Loucy (cell line): ENCODE data around the gene RGS12.

Experiments
- H2AFZ ChIP-seq: fragments of 200-600 bp; sonication (generic); 2 replicates; pipeline ENCODE4 v1.6.0; 2016; ENCODE audit warnings: antibody characterized with exemption, mild to moderate bottlenecking, low read length, moderate library complexity
- H3F3A ChIP-seq: fragments of 200-600 bp; 2 replicates; pipeline ENCODE4 v1.6.0; 2016; ENCODE audit warnings: antibody characterized with exemption, low read depth, mild to moderate bottlenecking
- H3K27me3 ChIP-seq: fragments of 200-600 bp; sonication (generic); 2 replicates; pipeline ENCODE4 v1.6.1; 2014; ENCODE audit warnings: low read length, mild to moderate bottlenecking; ENCODE audit not compliant: insufficient read depth, poor library complexity, severe bottlenecking
- H3K36me3 ChIP-seq: fragments of 200-600 bp; sonication (generic); 2 replicates; pipeline ENCODE4 v1.6.1; 2016; ENCODE audit warnings: low read length; ENCODE audit not compliant: insufficient read depth
- H3K4me1 ChIP-seq: fragments of 200-600 bp; sonication (generic); 2 replicates; pipeline ENCODE4 v1.5.1; 2014; ENCODE audit warnings: low read length, mild to moderate bottlenecking; ENCODE audit not compliant: insufficient read depth, poor library complexity, severe bottlenecking
- H3K4me2 ChIP-seq: fragments of 200-600 bp; sonication (generic); 2 replicates; pipeline ENCODE4 v1.6.0; 2014; ENCODE audit warnings: antibody characterized with exemption, low read length, low read depth, mild to moderate bottlenecking; ENCODE audit not compliant: poor library complexity, severe bottlenecking
- H3K4me3 ChIP-seq: fragments of 200-600 bp; sonication (generic); 2 replicates; pipeline ENCODE4 v1.5.1; 2014; ENCODE audit warnings: low read length, mild to moderate bottlenecking, mixed read lengths; ENCODE audit not compliant: poor library complexity, severe bottlenecking
- H3K79me2 ChIP-seq: fragments of 200-600 bp; sonication (generic); 2 replicates; pipeline ENCODE4 v1.6.1; 2014; ENCODE audit warnings: low read length; ENCODE audit not compliant: insufficient read depth
- H3K9ac ChIP-seq: fragments of 200-600 bp; sonication (generic); 2 replicates; pipeline ENCODE4 v1.6.0; 2014; ENCODE audit warnings: mild to moderate bottlenecking, low read depth, low read length, moderate library complexity; ENCODE audit not compliant: poor library complexity, severe bottlenecking
- H3K9me2 ChIP-seq: fragments of 200-600 bp; sonication (generic); replicated peaks from 2 replicates; pipeline ENCODE4 v1.6.1; 2016; ENCODE audit warnings: low read depth, low read length, mixed read lengths
- H3K9me3 ChIP-seq: fragments of 200-600 bp; sonication (generic); 2 replicates; pipeline ENCODE4 v1.6.1; 2014; ENCODE audit warnings: mild to moderate bottlenecking, antibody characterized with exemption, low read length, low read depth; ENCODE audit not compliant: insufficient read depth
- H4K20me1 ChIP-seq: fragments of 200-600 bp; sonication (generic); 2 replicates; pipeline ENCODE4 v1.6.0; 2014; ENCODE audit warnings: antibody characterized with exemption, low read length, mild to moderate bottlenecking; ENCODE audit not compliant: insufficient read depth, poor library complexity, severe bottlenecking
- EZH2phosphoT487 ChIP-seq: fragments of 200-600 bp; IDR thresholded peaks from 2 replicates; pipeline ENCODE4 v1.6.1; 2018; ENCODE audit warnings: antibody characterized with exemption, mild to moderate bottlenecking, moderate library complexity, borderline replicate concordance
- TF ChIP-seq, protein P1 (sequence below): fragments of 200-600 bp; sonication (generic); conservative IDR thresholded peaks from 2 replicates; pipeline ENCODE4 v1.5.1; 2014; ENCODE audit warnings: mild to moderate bottlenecking, antibody characterized with exemption, low read length

RGS12 gene

DNA sequence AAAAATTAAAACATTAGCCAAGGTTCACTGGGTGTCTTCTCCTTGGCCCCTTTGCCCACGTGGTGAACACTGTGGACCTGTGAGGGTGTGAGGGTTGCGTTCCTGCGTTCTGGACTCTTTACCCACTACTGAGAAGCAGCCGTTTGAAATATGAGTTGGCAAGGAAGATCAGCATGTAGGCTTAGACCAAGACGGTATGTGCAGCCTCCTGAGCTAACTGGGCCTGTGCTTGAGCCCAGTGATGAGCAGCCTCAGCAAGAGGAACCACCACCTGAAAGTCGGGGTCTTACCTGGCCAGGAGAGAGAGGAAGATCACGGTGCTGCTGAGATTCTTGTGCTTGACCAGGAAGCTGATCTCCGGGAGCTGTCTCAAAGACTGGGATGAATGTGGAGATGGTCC is 19.5 kb downstream of the RGS12 start:
- Histone ChIP-seq H3K9me2 (no peaks in the 10 kb centered on the region), H3K4me1 (peaks cover 14% of the 10 kb centered on the region), H3K36me3 (peaks cover 31% of the 10 kb centered on the region; the same call in 1 of the 2 replicates), H3K4me3 (no peak overlapping the region), H3K4me2 (no peak overlapping the region), H3K79me2 (peaks cover 90% of the 10 kb centered on the region), H3K9ac (no peak overlapping the region), H4K20me1 (peaks cover 25% of the 10 kb centered on the region), H3K27me3 (no peaks in the 10 kb centered on the region), H3F3A (no peaks in the 10 kb centered on the region), H3K9me3 (no peaks in the 10 kb centered on the region), H2AFZ (no peak overlapping the region)
- TF ChIP-seq, protein P1, sequence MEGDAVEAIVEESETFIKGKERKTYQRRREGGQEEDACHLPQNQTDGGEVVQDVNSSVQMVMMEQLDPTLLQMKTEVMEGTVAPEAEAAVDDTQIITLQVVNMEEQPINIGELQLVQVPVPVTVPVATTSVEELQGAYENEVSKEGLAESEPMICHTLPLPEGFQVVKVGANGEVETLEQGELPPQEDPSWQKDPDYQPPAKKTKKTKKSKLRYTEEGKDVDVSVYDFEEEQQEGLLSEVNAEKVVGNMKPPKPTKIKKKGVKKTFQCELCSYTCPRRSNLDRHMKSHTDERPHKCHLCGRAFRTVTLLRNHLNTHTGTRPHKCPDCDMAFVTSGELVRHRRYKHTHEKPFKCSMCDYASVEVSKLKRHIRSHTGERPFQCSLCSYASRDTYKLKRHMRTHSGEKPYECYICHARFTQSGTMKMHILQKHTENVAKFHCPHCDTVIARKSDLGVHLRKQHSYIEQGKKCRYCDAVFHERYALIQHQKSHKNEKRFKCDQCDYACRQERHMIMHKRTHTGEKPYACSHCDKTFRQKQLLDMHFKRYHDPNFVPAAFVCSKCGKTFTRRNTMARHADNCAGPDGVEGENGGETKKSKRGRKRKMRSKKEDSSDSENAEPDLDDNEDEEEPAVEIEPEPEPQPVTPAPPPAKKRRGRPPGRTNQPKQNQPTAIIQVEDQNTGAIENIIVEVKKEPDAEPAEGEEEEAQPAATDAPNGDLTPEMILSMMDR: no peak
- no peak for TF ChIP-seq EZH2phosphoT487

- no peaks in the 10 kb centered on the region for H3F3A ChIP-seq
- no peak for TF ChIP-seq EZH2phosphoT487
- TF ChIP-seq, protein P1: no peak
- H4K20me1 ChIP-seq: peaks cover 26% of the 10 kb centered on the region
- H3K9me2 ChIP-seq: no peaks in the 10 kb centered on the region
- no peak overlapping the region for H2AFZ ChIP-seq
- no peaks in the 10 kb centered on the region for H3K27me3 ChIP-seq
- H3K4me1 ChIP-seq: peaks cover 6% of the 10 kb centered on the region
- no peak overlapping the region for H3K9ac ChIP-seq
- peaks cover 39% of the 10 kb centered on the region; the same call in 1 of the 2 replicates for H3K36me3 ChIP-seq
- peaks cover 90% of the 10 kb centered on the region for H3K79me2 ChIP-seq
- no peak overlapping the region for H3K4me3 ChIP-seq
- no peaks in the 10 kb centered on the region for H3K9me3 ChIP-seq
- no peak overlapping the region for H3K4me2 ChIP-seq
These were observed 20.3 kb downstream of the RGS12 start for GRCh38 chr4:3313139-3313538.

DNA sequence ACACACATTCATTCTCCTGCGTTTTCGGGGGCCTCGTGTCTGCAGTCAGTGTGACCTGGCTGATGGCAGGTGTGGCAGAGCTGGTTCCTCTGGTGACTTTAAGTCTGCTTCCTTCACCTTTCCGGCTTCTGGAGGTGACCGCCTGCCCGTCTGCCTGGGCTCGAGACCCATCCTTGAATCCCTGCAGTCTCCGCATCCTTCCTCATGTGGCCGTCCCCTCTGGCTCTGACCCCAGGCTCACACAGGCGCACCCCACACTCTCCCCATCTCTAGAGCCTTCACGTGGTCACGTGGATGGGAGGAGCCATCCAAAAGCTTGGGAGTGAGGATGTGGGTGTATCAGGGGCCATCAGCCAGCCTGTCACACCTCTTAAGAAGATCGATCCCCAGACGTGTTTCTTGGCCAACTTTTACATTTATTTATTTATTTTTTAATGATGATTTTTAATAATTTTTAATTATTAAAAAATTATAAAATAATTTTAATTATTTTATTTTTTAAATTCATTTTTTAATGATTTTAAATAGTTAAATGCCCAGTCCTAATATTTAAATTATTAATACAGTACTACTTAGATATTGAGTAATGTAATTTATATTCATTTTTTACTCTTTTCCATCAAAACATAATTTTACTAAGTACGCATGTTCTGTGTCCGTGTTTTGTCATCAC is 20.9 kb downstream of the RGS12 start:
- H3K9ac ChIP-seq: no peak overlapping the region
- no peak overlapping the region for H3K4me3 ChIP-seq
- peaks cover 1% of the 10 kb centered on the region for H3K4me1 ChIP-seq
- H3K9me2 ChIP-seq: no peaks in the 10 kb centered on the region
- no peaks in the 10 kb centered on the region for H3K9me3 ChIP-seq
- no peak overlapping the region for H2AFZ ChIP-seq
- H3K27me3 ChIP-seq: no peaks in the 10 kb centered on the region
- peaks cover 90% of the 10 kb centered on the region for H3K79me2 ChIP-seq
- H3K36me3 ChIP-seq: peaks cover 44% of the 10 kb centered on the region; the same call in 1 of the 2 replicates
- no peaks in the 10 kb centered on the region for H3F3A ChIP-seq
- TF ChIP-seq, protein P1: no peak
- TF ChIP-seq EZH2phosphoT487: no peak
- H3K4me2 ChIP-seq: no peak overlapping the region
- H4K20me1 ChIP-seq: peaks cover 30% of the 10 kb centered on the region
